B cell (primary cell): ENCODE results near the gene TIGD3. TPM values are rescaled to one million over a fixed set of nuclear protein-coding genes. Genes with fewer than 3 reads are reported as not detected.

Source experiments
- ATAC-seq: fragments of 200-7000 bp; cut with Tn5 transposase; one replicate; pipeline ENCODE4 v1.10.0; 2021; ENCODE audit warnings: low read depth, mild to moderate bottlenecking, moderate number of reproducible peaks, moderate library complexity
- CTCF ChIA-PET: fragments of 350-600 bp; sonication (Branson Sonifier 250); formaldehyde crosslinking; loops from one replicate; lab custom pipeline; 2021; ENCODE audit warnings: antibody characterized with exemption, inconsistent platforms; lab: Charles Lee
- POLR2A ChIA-PET: fragments of 350-600 bp; sonication (Branson Sonifier 250); formaldehyde crosslinking; loops from one replicate; lab custom pipeline; 2021; ENCODE audit warnings: antibody characterized with exemption; lab: Charles Lee
- DNase-seq: peaks from one replicate; pipeline ENCODE4 v3.0.0; 2013
- H2AFZ ChIP-seq: 2 replicates; pipeline ENCODE4 v1.6.1; 2012; ENCODE audit warnings: mild to moderate bottlenecking, low read depth, low read length; ENCODE audit not compliant: insufficient read depth, poor library complexity, severe bottlenecking
- H3K27ac ChIP-seq, 2 donors: 1 replicate in 1 of 2; 2 replicates in 1 of 2; pipeline ENCODE4 v1.5.1; 2012 to 2013; ENCODE audit warnings: low read length in 2 of 2, mild to moderate bottlenecking in 2 of 2, moderate library complexity in 1 of 2
- H3K27me3 ChIP-seq, 4 experiments: fragments of 200-600 bp in 1 of 4; sonication (generic) in 1 of 4; replicated peaks in 1 of 4; 1 replicate in 2 of 4; 2 replicates in 2 of 4; pipeline versions ENCODE4 v1.6.1 to v1.7.0; 2013 to 2016; ENCODE audit warnings: low read length in 3 of 4, mild to moderate bottlenecking in 2 of 4, mixed read lengths in 1 of 4, moderate library complexity in 1 of 4; ENCODE audit not compliant: insufficient read depth in 4 of 4, control insufficient read depth in 3 of 4; ENCODE audit errors: control extremely low read depth in 1 of 4
- H3K36me3 ChIP-seq, 2 experiments: replicated peaks in 1 of 2; 1 replicate in 1 of 2; 2 replicates in 1 of 2; pipeline versions ENCODE4 v1.6.1 to v1.7.1; 2013; ENCODE audit warnings: low read length in 1 of 2; ENCODE audit not compliant: insufficient read depth in 2 of 2, control insufficient read depth in 1 of 2; ENCODE audit errors: control extremely low read depth in 1 of 2, extremely low read depth in 1 of 2
- H3K4me1 ChIP-seq, 2 donors: fragments of 200-600 bp in 1 of 2; sonication (generic) in 1 of 2; 1 replicate in 1 of 2; 2 replicates in 1 of 2; pipeline versions ENCODE4 v1.5.1 to v1.6.1; 2013 to 2017; ENCODE audit warnings: low read length in 2 of 2; ENCODE audit not compliant: control insufficient read depth in 2 of 2, insufficient read depth in 2 of 2
- H3K4me2 ChIP-seq: replicated peaks from 2 replicates; pipeline ENCODE3; 2012; ENCODE audit warnings: mild to moderate bottlenecking, low read depth, low read length; ENCODE audit not compliant: poor library complexity, severe bottlenecking
- H3K4me3 ChIP-seq, 5 experiments: fragments of 200-600 bp in 1 of 5; sonication (generic) in 1 of 5; 1 replicate in 3 of 5; 2 replicates in 2 of 5; pipeline versions ENCODE4 v1.5.1 to v1.7.0; 2011 to 2016; ENCODE audit warnings: low read length in 4 of 5, mild to moderate bottlenecking in 4 of 5, low read depth in 2 of 5, control low read depth in 1 of 5, moderate library complexity in 1 of 5; ENCODE audit not compliant: insufficient read depth in 1 of 5; ENCODE audit errors: control extremely low read depth in 1 of 5, extremely low read depth in 1 of 5
- H3K79me2 ChIP-seq: fragments of 200-600 bp; sonication (generic); one replicate; pipeline ENCODE4 v1.6.0; 2016; ENCODE audit warnings: low read length; ENCODE audit not compliant: control insufficient read depth, insufficient read depth
- H3K9ac ChIP-seq: fragments of 200-600 bp; sonication (generic); 2 replicates; pipeline ENCODE4 v1.6.1; 2017; ENCODE audit warnings: mild to moderate bottlenecking, low read length, moderate library complexity
- H3K9me3 ChIP-seq, 3 donors: one replicate each; pipeline versions ENCODE4 v1.6.1 to v1.7.1; 2013; ENCODE audit warnings: low read length in 2 of 3; ENCODE audit not compliant: control insufficient read depth in 2 of 3, insufficient read depth in 1 of 3; ENCODE audit errors: control extremely low read depth in 1 of 3
- H4K20me1 ChIP-seq: 2 replicates; pipeline ENCODE4 v1.6.0; 2012; ENCODE audit warnings: mild to moderate bottlenecking, low read length; ENCODE audit not compliant: insufficient read depth, control insufficient read depth, poor library complexity, severe bottlenecking
- H3K27ac Mint-ChIP-seq: one replicate; pipeline ENCODE4 v1.8.0; 2021; ENCODE audit warnings: mixed read lengths
- H3K27me3 Mint-ChIP-seq: one replicate; pipeline ENCODE4 v1.8.0; 2021; ENCODE audit warnings: mixed read lengths
- H3K4me1 Mint-ChIP-seq: one replicate; pipeline ENCODE4 v1.8.0; 2021; ENCODE audit warnings: mixed read lengths
- H3K4me3 Mint-ChIP-seq: one replicate; pipeline ENCODE4 v1.8.0; 2021; ENCODE audit warnings: mixed read lengths
- H3K9me3 Mint-ChIP-seq: one replicate; pipeline ENCODE4 v1.8.0; 2022; ENCODE audit warnings: mixed read lengths; ENCODE audit not compliant: insufficient read depth
- CTCF ChIP-seq: fragments of 200-600 bp; IDR thresholded peaks from one replicate; pipeline ENCODE4 v1.8.0; 2022; ENCODE audit warnings: antibody characterized with exemption, mild to moderate bottlenecking
- EZH2 ChIP-seq: IDR thresholded peaks from 2 replicates; pipeline ENCODE4 v1.6.1; 2012; ENCODE audit warnings: borderline replicate concordance, low read depth, mild to moderate bottlenecking, moderate library complexity, low read length; ENCODE audit not compliant: insufficient read depth, poor library complexity, severe bottlenecking
- WGBS: methylation state at CpG from one replicate; pipeline ENCODE4 v1.1.5; 2013; ENCODE audit warnings: missing lambda C conversion rate; ENCODE audit not compliant: insufficient coverage; 5-methylcytosine and 5-hydroxymethylcytosine counted together
- intact Hi-C: fragments of 100-400 bp; cut with micrococcal nuclease; formaldehyde crosslinking; loops from one replicate; pipeline ENCODE4 v1.10.0; 2022
- polyA plus RNA-seq: library from polyadenylated mRNA; depleted of rRNA; stranded (reverse); fragments of >200 nt; gene quantifications from 2 replicates; pipeline ENCODE4 v1.2.3, GENCODE V29; 2012
- total RNA-seq, 2 donors: library from RNA; stranded (reverse); fragments of 120-200 nt in 1 of 2; gene quantifications; 1 replicate in 1 of 2; 2 replicates in 1 of 2; pipeline versions ENCODE4 v1.2.3 to v1.2.4, GENCODE V29; 2013 to 2022

The TIGD3 gene
- total and polyA plus RNA-seq, 2 donors (not counting 1 experiment from before 2014, with no cell fraction given) = 3.8 to 6.1 TPM

GRCh38 chr11:65375012-65375411 is 20.5 kb downstream of the TIGD3 start:
- peaks cover 29% of the 10 kb centered on the region for H3K79me2 ChIP-seq
- H3K9me3 Mint-ChIP-seq = no peaks in the 10 kb centered on the region
- POLR2A ChIA-PET = interaction anchor here (0.7 to 1.0 kb wide), 2 partner anchors 13 to 131 kb away, joined by 3 to 13 read pairs; no protein-coding TSS in a partner anchor
- intact Hi-C loops = no loop called here
- TF ChIP-seq EZH2 = no peak
- peaks cover 17 to 27% of the 10 kb centered on the region in 2 donors for H3K4me1 ChIP-seq
- no peaks in the 10 kb centered on the region for H4K20me1 ChIP-seq
- ATAC-seq (no peak), DNase-seq (no peak)
- peak overlapping the region; percentile 46 for H3K27ac Mint-ChIP-seq
- no peaks in the 10 kb centered on the region for H3K9me3 ChIP-seq
- peaks cover 2 to 15% of the 10 kb centered on the region in 2 experiments for H3K36me3 ChIP-seq
- H3K27ac ChIP-seq = no peak overlapping the region
- no peak overlapping the region for H3K4me3 ChIP-seq
- H3K27me3 Mint-ChIP-seq = no peaks in the 10 kb centered on the region
- 96% methylated on average over 7 of the region's 8 CpGs for WGBS
- H3K4me2 ChIP-seq = no peak overlapping the region
- H3K9ac ChIP-seq = no peak overlapping the region
- H3K27me3 ChIP-seq = no peaks in the 10 kb centered on the region
- H3K4me1 Mint-ChIP-seq = peaks cover 19% of the 10 kb centered on the region
- no peak overlapping the region for H3K4me3 Mint-ChIP-seq
- CTCF ChIA-PET = interaction anchor here (1.0 to 3.0 kb wide), 4 partner anchors 127 to 219 kb away, joined by 3 to 19 read pairs (median 4); no protein-coding TSS in a partner anchor
- H2AFZ ChIP-seq = no peak overlapping the region

GRCh38 chr11:65376138-65376713 is 21.7 kb downstream of the TIGD3 start:
- H3K4me2 ChIP-seq = no peak overlapping the region
- H4K20me1 ChIP-seq = no peaks in the 10 kb centered on the region
- ATAC-seq (no peak), DNase-seq (no peak)
- H3K4me3 Mint-ChIP-seq = no peak overlapping the region
- peaks cover 2 to 15% of the 10 kb centered on the region in 2 experiments for H3K36me3 ChIP-seq
- H3K4me3 ChIP-seq = no peak overlapping the region
- peaks cover 39% of the 10 kb centered on the region for H3K79me2 ChIP-seq
- peaks cover 22% of the 10 kb centered on the region for H3K4me1 Mint-ChIP-seq
- no peak overlapping the region for H3K9ac ChIP-seq
- no peak overlapping the region for H3K27ac ChIP-seq
- no peaks in the 10 kb centered on the region for H3K27me3 ChIP-seq
- TF ChIP-seq EZH2 (no peak), CTCF (no peak)
- no peaks in the 10 kb centered on the region for H3K9me3 Mint-ChIP-seq
- H3K27me3 Mint-ChIP-seq = no peaks in the 10 kb centered on the region
- ChIA-PET POLR2A (interaction anchor here (0.6 to 0.7 kb wide), 3 partner anchors 90 to 1241 kb away, joined by 3 to 6 read pairs (median 6); no protein-coding TSS in a partner anchor), CTCF (interaction anchor here (3.0 kb wide), 1 partner anchor 134 kb away, joined by 19 read pairs; no protein-coding TSS in a partner anchor)
- peak overlapping the region; percentile 53 for H3K27ac Mint-ChIP-seq
- H3K4me1 ChIP-seq = peaks cover 17 to 37% of the 10 kb centered on the region in 2 donors
- H3K9me3 ChIP-seq = no peaks in the 10 kb centered on the region
- intact Hi-C loops = no loop called here
- H2AFZ ChIP-seq = no peak overlapping the region
- WGBS = 99% methylated on average over 16 of the region's 16 CpGs
